Nephron (organoid): Measurements from ENCODE around the gene MAD1L1.
A peak's percentile ranks its signal among the peaks of the same experiment; 100 is the strongest.

Experiments used
- H3K27ac Mint-ChIP-seq, 3 experiments: 2 replicates each; pipeline ENCODE4 v1.8.0; 2020; ENCODE audit warnings: mixed read lengths in 3 of 3, mild to moderate bottlenecking in 2 of 3, moderate library complexity in 1 of 3
- H3K27me3 Mint-ChIP-seq: 2 replicates; pipeline ENCODE4 v1.8.0; 2021; ENCODE audit warnings: low read depth, mild to moderate bottlenecking, moderate library complexity, mixed read lengths
- H3K36me3 Mint-ChIP-seq: 2 replicates; pipeline ENCODE4 v1.8.0; 2020; ENCODE audit warnings: low read depth, mixed read lengths
- H3K4me1 Mint-ChIP-seq: 2 replicates; pipeline ENCODE4 v1.8.0; 2020; ENCODE audit warnings: mixed read lengths
- H3K4me3 Mint-ChIP-seq, 3 experiments: 2 replicates each; pipeline ENCODE4 v1.8.0; 2020; ENCODE audit warnings: mild to moderate bottlenecking in 3 of 3, mixed read lengths in 3 of 3, moderate library complexity in 2 of 3
- H3K9me3 Mint-ChIP-seq: 2 replicates; pipeline ENCODE4 v1.8.0; 2020; ENCODE audit warnings: mixed read lengths
- TF ChIP-seq, protein P1 (sequence below), 3 experiments: fragments of 200-600 bp; sonication (generic); IDR thresholded peaks; one replicate each; pipeline ENCODE4 v1.5.0; 2021; ENCODE audit warnings: antibody characterized with exemption in 3 of 3; ENCODE audit not compliant: unreplicated experiment in 3 of 3

Gene MAD1L1

DNA sequence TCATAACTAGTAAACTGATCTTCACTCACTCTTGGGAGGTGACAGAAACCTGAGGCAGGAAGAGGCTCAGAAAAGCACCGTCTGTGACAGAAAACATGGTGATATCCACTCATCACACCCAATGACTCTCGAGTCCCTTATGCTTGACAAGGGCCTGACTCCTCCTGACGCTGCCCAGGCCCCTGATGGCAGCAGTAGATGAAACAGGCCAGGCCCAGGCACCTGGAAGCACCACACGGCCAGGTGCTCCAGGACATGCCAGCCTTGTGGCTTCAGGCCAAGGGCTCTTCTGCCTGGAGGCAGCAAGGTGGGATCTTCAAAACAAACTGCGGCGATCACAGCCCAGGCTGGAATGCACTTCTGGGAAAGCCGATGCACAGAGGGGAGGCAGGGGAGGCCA, 89.3 kb downstream of the MAD1L1 start:
- TF ChIP-seq, protein P1, sequence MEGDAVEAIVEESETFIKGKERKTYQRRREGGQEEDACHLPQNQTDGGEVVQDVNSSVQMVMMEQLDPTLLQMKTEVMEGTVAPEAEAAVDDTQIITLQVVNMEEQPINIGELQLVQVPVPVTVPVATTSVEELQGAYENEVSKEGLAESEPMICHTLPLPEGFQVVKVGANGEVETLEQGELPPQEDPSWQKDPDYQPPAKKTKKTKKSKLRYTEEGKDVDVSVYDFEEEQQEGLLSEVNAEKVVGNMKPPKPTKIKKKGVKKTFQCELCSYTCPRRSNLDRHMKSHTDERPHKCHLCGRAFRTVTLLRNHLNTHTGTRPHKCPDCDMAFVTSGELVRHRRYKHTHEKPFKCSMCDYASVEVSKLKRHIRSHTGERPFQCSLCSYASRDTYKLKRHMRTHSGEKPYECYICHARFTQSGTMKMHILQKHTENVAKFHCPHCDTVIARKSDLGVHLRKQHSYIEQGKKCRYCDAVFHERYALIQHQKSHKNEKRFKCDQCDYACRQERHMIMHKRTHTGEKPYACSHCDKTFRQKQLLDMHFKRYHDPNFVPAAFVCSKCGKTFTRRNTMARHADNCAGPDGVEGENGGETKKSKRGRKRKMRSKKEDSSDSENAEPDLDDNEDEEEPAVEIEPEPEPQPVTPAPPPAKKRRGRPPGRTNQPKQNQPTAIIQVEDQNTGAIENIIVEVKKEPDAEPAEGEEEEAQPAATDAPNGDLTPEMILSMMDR (IDR thresholded peaks at IDR 0.05; ENCODE audit: unreplicated experiment in 3 of 3): no peak
- peaks cover 12% of the 10 kb centered on the region for H3K4me1 Mint-ChIP-seq
- peaks cover 5% of the 10 kb centered on the region for H3K27me3 Mint-ChIP-seq
- no peak overlapping the region for H3K27ac Mint-ChIP-seq
- peaks cover 10% of the 10 kb centered on the region for H3K36me3 Mint-ChIP-seq
- H3K4me3 Mint-ChIP-seq: no peak overlapping the region
- no peaks in the 10 kb centered on the region for H3K9me3 Mint-ChIP-seq

DNA sequence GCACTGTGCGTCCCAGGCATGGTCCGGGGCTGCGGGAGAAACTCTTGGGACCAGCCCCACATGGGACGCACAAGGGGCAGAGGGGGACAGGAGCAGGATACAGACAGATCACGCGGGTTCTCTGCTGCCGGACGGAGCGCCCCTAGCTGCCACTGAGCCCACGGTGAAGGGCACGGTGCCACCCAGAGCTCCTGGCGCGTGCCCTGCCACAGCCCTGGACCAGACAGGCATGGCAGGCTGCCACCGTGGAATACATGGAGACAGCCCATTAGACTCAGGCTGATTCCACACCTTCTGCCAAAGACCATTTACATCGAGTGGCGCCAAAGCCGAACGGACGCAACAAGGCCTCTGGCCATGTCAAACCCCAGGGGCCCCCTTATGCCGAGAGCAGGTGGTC, 90.4 kb downstream of the MAD1L1 start:
- Mint-ChIP-seq H3K4me1 (peaks cover 12% of the 10 kb centered on the region), H3K4me3 (no peak overlapping the region), H3K36me3 (peaks cover 12% of the 10 kb centered on the region), H3K27ac (no peak overlapping the region), H3K27me3 (peaks cover 5% of the 10 kb centered on the region), H3K9me3 (no peaks in the 10 kb centered on the region)
- TF ChIP-seq, protein P1 (IDR thresholded peaks at IDR 0.05; ENCODE audit: unreplicated experiment in 3 of 3): no peak

DNA sequence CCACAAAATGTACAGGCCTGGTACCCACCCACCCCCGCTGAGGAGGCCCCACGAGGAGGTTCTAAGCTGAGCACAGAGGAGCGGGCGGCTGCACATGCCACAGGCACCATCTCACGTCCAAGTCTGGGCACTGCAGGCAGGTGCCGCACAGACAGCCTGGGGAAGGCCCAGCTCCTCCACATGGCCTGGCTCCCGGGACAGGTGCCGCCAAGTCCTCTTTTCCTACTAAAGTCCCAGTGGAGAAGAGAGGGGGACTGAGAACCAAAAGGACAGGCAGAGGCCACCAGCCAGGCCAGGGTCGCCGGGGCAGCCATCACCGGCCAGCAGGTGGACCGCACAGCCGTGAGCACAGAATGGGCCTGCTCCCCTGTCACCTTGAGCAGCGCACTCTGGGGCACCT, 91.1 kb downstream of the MAD1L1 start:
- H3K4me3 Mint-ChIP-seq: no peak overlapping the region
- H3K27me3 Mint-ChIP-seq: peaks cover 5% of the 10 kb centered on the region
- peaks cover 18% of the 10 kb centered on the region for H3K36me3 Mint-ChIP-seq
- H3K4me1 Mint-ChIP-seq: peaks cover 12% of the 10 kb centered on the region
- TF ChIP-seq, protein P1 (IDR thresholded peaks at IDR 0.05; ENCODE audit: unreplicated experiment in 3 of 3): no peak
- no peak overlapping the region for H3K27ac Mint-ChIP-seq
- no peaks in the 10 kb centered on the region for H3K9me3 Mint-ChIP-seq

DNA sequence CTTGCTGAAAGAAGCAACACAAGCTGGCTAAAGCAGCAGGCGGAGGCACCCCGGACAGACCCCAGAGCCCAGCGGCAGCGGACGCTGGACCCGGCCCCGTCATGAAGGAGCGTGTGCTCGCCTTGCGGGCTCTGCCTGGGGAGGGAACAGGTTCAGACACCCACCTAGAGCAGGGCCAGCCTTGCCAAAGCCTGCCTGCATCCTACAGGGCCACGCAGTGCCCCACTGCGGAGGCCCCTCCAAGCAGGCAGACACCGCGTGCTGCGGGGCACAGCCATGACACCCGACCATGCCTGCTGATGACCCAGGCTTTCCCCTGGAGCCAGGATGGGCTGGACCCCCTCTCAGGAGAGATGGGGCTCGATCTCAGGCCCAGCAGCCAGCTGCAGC, 91.7 kb downstream of the MAD1L1 start:
- H3K27ac Mint-ChIP-seq: peak overlapping the region in 1 of 3 experiments; percentile 51
- TF ChIP-seq, protein P1 (IDR thresholded peaks at IDR 0.05; ENCODE audit: unreplicated experiment in 3 of 3): no peak
- H3K27me3 Mint-ChIP-seq: peaks cover 5% of the 10 kb centered on the region
- no peak overlapping the region for H3K4me3 Mint-ChIP-seq
- H3K36me3 Mint-ChIP-seq: peaks cover 18% of the 10 kb centered on the region
- peaks cover 12% of the 10 kb centered on the region for H3K4me1 Mint-ChIP-seq
- no peaks in the 10 kb centered on the region for H3K9me3 Mint-ChIP-seq

DNA sequence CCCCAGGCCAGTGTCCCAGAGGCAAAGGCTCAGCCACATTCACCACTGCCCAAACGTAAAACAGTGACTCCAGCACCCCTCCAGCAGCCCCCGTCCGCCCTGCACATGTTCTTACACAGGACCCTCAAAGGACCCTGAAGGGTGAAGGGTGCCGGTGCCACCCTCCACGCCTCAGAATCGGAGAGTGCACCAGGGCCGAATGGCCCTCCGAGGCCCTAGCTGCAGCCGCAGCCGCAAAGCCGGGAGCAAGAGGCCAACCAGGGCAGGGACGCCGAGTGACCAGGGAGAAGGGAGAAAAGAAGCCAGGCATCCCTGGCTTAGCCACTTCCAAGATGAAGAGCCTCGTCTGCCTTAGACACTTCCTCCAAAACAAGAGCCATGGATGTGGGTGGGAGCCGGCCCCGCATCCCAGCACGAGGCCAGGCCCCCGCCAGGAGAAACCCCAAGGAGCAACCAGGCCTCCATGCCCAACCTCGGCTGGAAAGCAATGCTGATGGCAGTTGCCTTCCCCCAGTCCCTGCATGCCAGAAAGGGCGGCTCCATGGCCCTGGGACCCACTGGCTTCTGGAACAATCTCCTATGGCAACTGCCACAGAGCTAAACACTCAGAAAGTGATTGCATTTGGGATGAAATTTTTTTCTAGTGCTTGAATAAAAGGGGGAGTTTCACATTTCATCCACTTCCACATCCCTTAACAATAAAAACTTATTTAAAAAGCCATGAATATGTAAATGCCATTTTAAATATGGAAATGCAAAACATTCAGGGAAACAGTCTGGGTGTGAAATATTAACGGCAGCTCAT, 92.3 kb downstream of the MAD1L1 start:
- Mint-ChIP-seq H3K36me3 (peaks cover 17% of the 10 kb centered on the region), H3K4me1 (peaks cover 12% of the 10 kb centered on the region), H3K4me3 (no peak overlapping the region), H3K9me3 (no peaks in the 10 kb centered on the region), H3K27ac (peak overlapping the region in 1 of 3 experiments; percentile 51), H3K27me3 (peaks cover 5% of the 10 kb centered on the region)
- TF ChIP-seq, protein P1 (IDR thresholded peaks at IDR 0.05; ENCODE audit: unreplicated experiment in 3 of 3): no peak
